ENCODE measurements around the gene MAP3K8.
"Not testable (repeated sequence)": the region's sequence is repeated elsewhere in the genome, so short reads cannot be mapped to it uniquely, and the experiment has no call there.

The MAP3K8 gene

DNA sequence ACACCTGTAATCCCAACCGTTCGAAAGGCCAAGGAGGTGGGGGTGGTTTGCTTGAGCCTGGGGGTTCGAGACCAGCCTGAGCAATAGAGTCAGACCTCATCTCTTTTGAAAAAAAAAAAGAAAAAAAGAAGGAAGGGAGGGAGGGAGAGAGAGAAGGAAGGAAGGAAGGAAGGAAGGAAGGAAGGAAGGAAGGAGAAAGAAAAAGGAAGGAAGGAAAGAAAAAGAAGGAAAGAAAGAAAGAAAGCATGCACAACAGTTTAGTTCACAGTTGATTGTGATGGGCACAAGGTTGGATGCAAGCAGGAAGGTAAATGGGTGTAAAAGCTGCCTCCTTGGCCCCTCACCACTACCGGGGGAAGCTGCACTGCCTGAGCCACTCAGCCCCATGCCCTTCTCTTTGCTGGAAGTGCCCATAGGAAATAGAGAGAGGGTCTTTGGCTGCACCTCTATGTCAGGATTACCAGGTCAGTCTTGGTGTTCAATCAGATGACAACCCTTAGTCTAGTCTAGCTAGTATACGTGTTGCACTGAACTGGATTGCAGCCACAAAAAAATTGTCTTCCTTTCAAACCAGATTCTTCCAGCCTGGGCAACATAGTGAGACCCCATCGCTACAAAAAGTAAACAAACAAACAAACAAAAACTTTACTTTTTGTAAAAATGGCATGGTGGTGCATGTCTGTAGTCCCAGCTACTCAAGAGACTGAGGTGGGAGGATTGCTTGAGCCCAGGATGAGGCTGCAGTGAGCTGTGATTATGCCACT is 20.0 kb downstream of the MAP3K8 start:
- DNase-seq = no peak

DNA sequence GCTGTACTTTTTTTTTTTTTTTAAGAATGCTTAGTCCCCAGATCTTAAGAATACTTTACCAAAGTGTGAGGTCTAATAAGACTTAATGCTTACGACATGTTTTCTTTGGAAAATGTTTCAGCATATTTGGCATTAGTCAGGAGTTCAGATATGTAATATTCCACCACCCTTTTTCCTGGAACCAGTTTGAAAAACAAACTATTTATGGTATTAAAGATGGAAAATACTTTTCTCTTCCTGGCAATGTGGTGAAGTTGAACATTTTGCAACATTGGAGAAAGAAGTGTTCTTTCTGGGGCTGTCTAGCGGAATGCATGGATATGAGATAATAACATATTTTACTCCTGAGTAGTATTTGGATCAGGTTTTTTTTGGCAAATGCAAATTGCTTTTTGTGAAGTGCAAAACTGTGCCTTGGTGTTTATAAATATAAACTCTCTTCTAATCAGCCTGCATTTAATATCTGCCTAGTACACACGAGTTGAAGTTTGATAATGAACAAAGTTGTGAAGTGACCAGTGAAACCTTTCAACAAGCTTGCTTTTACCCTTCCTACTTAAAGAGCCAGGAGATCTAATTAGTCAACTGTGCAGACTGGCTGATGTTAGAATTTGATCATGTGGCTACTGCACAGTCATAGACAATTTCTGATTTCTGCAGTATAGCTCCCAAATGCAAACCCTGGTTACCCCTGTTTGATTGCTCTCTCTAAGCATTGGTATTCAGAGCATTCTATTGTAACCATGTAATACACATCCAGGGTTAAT is 20.9 kb downstream of the MAP3K8 start:
- DNase-seq = no peak

DNA sequence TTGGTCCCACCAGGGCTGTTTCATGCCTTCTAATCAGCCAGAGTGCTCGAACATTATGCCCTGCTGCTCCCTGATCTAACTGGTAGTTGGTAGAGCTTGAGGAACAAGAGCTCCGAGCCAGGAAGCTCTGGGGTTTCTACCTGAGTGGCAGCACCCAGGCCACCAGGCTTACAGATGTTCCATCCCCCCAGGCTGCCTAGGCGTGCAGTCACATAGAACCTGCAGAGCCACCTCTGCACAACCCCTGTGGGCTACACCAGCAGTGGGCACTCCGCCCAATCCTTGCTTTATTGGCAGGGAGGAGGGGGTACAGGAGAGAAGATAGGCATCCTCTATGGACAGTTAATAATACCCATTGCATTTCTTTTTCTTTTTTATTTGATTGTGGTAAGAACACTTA is 21.8 kb downstream of the MAP3K8 start:
- no peak for DNase-seq

DNA sequence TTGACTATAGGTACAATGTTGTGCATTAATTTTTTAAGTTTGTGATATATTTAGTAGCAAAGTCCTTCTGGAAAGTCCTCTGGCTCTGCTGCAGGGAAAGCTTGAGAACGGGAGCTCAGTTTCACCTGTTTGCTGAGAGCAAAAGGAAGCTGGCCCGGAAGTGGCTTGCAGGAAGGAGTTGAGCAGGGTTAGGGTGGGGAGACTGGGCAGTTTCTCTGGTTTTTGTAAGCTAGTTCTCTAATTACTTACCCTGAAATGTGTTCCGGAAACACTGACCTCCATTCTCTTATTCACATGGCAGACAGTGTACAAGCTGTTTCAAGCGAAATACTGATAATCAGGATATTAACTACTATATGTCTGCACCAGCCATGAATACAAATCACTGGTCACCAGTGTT is 22.3 kb downstream of the MAP3K8 start:
- DNase-seq = peak; percentile 42

DNA sequence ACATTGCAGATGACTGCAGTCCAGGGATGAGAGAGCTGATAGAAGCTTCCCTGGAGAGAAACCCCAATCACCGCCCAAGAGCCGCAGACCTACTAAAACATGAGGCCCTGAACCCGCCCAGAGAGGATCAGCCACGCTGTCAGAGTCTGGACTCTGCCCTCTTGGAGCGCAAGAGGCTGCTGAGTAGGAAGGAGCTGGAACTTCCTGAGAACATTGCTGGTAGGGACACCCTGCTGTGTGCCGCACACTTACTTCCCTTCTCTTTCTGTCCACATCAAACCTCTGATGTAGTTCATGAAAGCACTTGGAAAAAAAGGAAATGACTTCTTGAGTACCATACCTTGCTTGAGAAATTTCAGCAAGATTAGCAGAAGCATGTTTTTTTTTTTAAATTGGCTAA is 25.3 kb downstream of the MAP3K8 start:
- no peak for DNase-seq

DNA sequence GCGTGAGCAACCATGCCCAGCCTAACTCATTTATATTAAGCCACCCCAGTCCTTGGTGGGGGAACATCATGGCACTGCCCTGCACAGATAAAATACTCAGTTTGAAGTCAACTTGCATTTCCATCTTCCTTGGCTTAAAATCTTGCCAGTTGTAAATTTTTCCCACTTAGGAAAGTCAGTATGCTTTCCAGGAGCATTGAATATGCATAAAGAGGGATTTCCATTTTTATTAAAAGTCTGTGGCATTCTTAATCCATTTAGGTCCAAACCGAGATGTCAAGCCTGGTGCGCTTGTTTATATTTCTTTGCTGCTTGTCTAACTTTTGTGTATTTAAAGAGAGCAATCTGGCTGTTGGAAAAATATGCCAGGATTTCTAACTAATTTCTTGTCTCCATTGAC is 26.1 kb downstream of the MAP3K8 start:
- DNase-seq = no peak

DNA sequence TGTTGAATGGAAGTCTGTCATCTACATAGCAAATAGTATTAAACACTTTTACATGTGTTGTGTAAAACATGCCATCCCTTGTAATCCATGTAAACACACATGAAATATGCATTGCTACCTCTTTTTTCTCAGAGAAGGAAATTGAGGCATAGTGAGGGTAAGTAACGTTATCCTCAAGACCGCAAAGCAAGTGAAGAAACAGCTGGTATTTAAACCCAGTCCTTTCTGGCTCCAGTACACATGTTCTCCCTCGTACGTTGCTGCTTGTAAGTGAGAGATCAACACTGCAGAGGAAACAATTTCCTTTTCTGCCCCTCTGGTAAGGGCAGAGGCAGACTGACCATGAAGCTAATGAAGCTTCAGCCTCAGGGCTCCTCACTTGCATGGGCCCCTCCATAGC is 28.5 kb downstream of the MAP3K8 start:
- DNase-seq = no peak

DNA sequence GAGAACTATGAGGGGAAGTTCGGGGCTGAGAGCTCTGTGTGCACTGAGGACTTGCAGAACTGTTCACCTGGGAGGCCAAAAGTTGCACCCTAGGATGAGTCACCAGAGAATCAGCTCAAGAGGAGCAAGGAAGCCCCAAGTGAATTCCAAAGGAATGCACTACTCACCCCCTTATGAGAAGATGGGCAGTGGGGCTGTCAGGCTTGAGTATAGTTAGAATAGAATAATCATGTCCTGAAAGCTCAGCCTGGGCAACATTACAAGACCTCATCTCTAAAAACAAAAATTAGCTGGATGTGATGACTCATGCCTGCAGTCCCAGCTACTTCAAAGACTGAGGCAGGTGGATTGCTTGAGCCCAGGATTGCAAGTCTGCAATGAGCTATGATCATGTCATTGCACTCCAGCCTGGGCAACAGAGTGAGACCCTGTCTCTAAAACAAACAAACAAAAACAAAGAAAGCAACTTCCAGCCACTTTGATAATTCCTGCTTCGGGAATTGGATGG is 30.0 kb downstream of the MAP3K8 start:
- no peak for DNase-seq

DNA sequence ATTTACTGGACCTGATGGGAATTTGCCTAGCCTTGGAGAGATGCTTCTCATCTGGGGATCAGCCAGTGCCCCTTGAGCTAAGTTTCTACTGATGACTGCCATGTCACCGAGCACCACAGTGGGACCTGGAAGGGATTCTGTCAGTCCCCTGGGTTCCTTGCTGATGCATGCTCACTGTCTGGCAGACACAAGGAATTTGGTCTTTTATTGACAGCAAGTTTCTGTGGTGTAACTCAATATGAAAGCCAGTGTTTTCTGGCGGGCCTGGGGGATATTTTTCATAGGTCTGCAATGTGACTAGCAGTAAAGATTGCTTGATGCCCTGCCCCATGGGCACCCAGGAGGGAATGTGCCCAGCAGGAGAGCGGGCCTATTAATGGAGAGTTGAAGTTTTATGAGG is 30.7 kb downstream of the MAP3K8 start:
- DNase-seq = no peak

DNA sequence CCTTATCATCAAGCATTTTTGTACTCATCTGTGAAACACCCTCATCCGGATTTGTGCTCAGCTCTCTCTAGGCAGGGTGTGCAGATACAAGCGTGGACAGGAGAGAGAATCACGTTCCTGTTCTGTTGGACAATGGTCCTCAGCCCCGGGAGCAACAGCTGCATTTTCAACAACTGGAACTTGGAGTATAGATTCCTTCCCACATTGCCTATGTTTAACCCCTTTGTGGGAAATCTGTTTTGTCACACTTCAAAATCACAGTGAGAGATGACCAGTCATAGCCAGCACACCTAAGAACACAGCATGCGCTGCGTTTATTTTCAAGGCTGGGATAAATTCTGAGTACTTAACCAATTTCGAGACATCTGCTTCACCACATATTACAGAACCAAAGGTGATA is 32.5 kb downstream of the MAP3K8 start:
- no peak for DNase-seq

DNA sequence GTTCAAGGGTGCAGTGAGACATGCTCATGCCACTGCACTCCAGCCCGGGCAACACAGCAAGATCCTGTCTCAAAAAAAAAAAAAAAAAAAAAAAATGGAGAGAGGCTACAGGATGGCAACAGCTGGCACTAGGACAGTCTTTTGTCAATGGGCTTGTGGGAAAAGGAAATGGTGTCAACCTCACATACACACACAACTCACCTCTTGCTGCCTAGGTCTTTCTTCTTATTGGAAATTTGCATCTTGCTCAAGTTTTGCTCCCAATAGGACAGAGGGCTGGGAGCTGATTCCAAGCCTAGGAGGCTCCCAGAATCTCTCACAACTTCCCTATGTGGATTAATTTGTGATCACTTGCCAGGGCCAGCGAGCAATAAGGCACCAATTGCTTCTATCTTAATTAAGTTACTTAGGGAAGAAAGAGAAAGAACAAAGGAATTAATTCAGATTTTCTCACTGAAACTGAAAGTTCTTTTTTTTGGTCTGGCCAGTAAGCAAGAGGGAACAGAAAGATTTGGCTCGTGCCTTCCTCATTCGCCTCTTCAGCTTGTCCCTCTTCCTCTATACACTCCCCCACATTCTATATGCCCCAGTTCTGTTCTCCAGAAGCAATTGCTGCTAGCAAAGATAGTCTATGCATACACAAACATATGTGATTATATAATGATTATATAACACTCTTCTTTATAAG is 33.8 kb downstream of the MAP3K8 start:
- no peak for DNase-seq

DNA sequence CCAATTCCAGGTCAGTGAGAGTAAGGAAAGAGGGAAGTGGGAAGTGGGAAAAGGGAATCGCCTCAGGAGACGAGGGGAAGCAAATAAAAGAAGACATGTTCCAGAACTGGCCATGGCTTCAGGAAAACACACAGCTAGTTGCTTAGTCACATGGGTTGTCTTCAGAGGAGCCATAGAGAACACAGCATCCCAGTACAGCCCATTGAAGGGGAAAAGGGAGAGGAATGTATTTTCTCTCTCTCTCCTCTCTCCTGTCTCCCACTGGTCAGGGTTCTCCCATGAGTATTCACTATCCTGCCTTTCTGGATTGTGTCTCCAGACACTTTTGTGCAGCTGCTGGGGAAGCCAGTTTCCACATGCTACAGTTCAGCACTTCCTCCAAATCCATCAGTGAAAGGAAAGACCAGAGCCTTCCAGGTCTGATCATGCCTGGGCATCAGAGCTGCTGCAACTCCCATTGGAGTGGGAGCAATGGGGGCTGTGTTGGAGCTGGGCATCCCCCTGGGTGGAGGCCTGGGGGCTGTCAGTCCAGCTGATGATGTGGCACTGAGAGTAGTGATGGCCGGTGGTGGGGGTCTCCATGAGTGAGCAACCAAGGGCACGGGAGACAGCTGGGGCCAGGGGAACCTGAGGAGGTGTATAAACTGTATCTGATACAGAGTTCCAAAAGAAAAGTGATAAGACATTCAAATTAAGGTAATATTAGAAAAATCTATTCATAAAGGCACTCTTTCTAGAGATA is 38.6 kb downstream of the MAP3K8 start:
- no peak for DNase-seq

DNA sequence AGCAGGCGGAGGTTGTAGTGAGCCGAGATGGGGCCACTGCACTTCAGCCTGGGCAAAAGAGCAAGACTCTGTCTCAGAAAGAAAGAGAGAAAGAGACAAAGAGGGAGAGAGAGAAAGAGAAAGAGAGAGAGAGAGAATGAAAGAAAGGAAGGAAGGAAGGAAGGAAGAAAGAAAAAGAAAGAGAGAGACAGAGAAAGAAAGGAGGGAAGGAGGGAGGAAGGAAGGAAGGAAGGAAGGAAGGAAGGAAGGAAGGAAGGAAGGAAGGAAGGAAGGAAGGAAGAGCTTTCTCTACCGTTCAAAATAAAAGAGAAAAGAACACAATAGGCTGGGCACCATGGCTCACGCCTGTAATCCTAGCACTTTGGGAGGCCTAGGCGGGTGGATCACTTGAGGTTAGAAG is 41.5 kb downstream of the MAP3K8 start:
- not testable (repeated sequence) for DNase-seq

DNA sequence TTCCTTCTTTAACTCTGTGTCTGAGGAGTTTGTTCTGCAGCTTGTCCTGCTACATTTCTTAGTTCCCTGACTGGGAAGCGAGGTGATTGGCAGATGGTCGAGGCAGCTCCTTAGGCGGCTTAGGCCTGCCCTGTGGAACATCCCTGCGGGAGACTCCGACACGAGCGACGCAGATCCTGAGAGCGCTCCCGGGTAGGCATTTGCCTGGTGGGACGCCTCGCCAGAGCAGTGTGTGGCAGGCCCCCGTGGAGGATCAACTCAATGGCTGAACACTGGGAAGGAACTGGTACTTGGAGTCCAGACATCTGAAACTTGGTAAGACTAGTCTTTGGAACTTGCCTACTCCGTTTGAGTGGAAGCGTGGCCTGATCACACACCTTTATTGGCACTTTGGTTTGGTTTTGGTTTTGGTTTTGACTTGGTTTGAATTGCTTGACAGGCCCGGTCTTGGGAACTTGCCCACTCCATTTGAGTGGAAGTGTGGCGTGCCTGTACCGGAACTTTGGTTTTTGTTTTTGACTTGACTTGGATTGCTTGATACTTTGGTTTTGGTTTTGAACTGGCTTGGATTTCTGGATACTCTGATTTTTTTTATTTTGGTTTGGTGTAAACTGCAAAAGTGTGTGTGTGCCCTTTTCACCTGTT is 42.6 kb downstream of the MAP3K8 start:
- DNase-seq = no peak

DNA sequence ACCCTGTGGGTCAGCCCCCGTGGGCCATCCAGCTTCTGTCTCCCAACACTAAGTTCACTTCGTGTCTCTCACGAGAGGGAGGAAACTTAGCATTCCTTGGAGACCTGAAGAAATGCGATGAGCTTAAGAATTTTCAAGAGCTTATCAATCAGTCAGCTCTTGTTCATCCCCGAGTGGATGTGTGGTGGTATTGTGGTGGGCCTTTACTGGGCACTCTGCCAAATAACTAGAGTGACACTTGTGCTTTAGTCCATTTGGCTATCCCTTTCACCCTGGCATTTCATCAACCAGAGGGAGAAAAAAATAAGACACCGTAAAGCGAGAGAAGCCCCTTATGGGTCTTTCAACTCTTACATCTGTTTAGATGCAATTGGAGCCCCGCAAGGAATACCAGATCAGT is 45.5 kb downstream of the MAP3K8 start:
- not testable (repeated sequence) for DNase-seq

DNA sequence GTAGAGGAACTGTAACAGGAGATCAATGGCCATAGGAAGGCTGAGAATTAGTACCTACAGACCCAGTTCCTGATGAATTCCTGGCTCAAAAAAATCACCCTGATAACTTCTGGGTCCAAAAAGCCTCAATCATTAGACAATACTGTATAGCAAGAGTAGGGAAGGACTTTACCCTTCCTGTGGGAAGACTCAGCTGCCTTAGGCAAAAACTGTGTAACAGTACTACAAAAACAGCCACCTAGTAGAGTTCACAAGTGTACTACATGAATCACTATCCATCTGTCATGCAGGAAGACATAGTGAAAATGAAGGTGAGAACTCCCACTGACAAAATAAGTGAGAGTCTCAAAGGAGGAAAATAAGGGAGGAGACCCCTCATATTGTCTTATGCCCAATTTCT is 47.6 kb downstream of the MAP3K8 start:
- DNase-seq = no peak

DNA sequence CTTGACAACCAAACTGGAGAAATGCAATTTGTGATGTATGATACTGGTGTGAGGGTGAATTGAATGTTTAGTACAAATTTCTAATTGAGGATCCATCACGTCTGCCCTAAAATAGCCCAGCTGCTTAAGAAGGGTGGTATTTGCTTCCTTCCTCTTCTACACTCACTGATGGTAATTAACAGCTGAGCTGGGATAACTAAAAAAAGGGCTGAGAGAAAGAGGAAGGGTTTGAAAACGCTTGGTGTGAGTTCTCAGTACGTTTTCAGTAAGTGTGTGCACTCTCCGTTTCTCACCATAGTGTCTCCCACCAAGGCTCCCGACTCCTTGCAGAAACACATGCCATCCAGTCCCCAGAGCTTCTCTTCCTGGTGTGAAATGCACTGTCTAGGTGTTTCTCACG is 54.3 kb downstream of the MAP3K8 start:
- no peak for DNase-seq

DNA sequence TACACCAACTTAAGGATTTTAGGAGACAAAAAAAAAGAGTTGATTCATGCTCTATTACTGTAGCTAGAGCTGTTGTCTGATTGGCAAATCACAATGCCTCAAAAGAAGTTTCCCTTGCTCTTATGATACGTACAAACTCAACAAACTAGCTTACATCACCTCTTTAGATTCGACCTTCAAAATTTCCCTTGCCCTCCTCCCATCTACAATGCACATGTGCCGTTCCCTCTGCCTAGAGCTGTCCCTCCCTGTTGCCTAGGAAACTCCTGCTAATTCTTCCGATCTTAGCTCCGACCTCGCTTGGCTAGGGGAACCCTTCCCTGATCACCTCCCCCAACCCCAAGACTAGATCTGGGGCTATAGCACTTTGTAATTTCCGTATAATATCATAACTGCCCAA is 55.4 kb downstream of the MAP3K8 start:
- no peak for DNase-seq

DNA sequence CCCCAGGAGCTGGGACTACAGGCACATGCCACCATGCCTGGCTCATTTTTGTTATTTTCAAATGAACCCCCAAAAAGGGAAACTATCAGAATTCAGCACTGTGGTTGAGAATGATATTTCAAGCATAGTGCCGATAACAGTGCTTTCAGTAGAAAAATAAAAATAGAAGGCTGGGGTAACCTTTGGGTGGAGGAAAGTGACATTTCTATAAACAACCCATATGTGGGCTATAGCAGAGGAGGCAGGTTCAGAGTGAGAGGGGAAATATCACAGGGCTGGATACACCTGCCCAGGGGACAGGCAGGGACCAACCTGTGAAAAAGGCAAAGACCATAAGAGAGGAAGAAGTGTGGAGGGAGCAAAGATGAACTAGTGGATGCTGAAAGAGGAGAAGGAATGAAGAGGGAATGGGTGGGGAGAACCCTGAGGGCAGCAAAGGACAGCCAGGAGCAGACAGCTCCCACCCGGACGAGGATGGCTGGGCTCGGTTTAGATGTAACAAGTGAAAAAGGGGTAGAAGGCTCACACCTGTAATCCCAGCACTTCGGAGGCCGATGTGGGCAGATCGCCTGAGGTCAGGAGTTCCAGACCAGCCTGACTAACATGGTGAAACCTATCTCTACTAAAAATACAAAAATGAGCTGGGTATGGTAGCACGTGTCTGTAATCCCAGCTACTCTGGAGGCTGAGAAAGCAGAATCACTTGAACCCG is 56.5 kb downstream of the MAP3K8 start:
- no peak for DNase-seq

DNA sequence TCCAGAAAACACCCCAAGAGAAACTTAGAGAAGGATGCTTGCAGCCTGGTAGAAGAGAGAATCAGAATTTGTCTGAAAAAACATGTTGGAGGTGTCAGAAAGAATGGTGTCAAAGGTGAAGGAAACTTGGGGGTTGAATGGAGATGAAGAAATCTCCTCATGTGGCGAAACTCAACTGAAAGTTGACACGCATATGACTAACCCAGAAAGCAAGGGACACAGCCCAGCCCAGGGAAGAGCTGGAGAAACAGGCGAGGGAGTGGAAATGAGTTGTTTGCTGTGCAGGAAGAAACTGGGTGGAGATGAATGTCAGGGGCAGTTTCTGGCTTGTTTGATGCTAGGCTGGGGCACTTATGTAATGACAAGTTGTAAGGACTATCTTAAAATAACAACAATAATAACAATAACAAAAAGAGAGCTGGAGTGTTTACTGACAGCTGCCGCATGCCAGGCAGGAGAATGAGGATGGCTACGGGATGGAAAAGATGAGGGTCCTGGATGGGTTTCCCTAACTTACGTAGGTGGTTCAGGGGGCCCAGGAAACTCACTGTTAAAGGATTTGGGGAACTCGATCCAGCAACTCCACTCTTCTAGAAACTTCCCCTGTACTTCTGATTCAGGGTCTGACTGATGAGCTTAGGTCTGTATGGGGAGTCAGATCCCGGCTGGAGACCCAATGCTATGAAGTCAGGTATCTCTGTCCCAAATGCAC is 57.4 kb downstream of the MAP3K8 start:
- no peak for DNase-seq

DNA sequence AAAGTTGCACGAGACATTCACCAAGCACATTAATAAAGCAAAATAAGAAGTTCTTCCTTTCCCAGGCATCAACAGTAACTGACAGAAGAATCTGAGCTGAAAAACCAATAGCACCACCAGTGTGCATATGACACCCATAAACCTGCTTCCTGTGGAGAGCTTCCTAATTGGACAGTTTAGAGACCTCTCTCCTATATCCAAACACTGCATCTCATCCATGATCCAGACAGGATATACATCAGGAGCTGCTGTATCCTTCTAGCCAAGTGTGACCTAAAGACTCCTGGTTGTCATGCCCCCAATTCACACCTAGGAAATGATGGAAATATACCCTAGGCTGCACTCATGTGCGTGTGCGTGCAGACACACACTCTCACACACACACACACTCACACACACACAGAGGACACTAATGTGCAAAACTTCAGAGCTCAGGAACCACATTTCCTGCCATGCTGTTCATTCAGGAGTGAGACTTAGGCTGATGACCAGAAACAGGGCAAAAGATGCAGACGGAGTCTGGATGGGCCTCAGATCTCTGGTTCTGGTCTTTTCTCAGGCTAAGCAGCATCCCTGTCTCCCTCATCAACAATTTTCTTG is 58.0 kb downstream of the MAP3K8 start:
- peak; percentile 13 for DNase-seq

All from CD4-positive, alpha-beta T cell treated with Interleukin-4 for 4 hours (primary cell).